ENCODE results near the gene P2RY2.
"Not testable (repeated sequence)": the region's sequence is repeated elsewhere in the genome, so short reads cannot be mapped to it uniquely, and the experiment has no call there.

The P2RY2 gene

DNA sequence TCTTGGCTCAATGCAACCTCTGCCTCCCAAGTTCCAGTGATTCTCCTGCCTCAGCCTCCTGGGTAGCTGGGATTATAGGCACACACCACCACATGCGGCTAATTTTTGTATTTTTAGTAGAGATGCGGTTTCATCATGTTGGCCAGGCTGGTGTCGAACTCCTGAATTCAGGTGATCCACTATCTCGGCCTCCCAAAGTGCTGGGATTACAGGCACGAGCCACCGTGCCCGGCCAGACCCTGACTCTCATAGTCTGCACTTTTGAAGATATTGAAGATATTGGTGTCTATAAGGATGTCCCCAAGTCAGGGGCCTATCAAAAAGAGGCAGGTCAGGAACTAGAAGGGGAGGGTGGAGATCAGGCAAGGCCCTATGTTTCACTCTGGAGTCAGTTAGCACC lies 20.3 kb upstream of the P2RY2 start:
- H3K9me3 ChIP-seq (ENCODE audit: insufficient read depth, low read depth, low read length); H3K36me3 ChIP-seq (ENCODE audit: insufficient read depth, low read length); H3K9ac ChIP-seq (ENCODE audit: low read depth, low read length); H3K4me3 ChIP-seq (ENCODE audit: low read length); H3K27ac ChIP-seq (ENCODE audit: low read depth, low read length); H3K27me3 ChIP-seq (ENCODE audit: insufficient read depth, low read length): not testable (repeated sequence)
- H3K4me1 ChIP-seq (ENCODE audit: insufficient read depth, low read length): peaks cover 29% of the 10 kb centered on the region
- WGBS: 95% methylated on average over 7 of the region's 7 CpGs

DNA sequence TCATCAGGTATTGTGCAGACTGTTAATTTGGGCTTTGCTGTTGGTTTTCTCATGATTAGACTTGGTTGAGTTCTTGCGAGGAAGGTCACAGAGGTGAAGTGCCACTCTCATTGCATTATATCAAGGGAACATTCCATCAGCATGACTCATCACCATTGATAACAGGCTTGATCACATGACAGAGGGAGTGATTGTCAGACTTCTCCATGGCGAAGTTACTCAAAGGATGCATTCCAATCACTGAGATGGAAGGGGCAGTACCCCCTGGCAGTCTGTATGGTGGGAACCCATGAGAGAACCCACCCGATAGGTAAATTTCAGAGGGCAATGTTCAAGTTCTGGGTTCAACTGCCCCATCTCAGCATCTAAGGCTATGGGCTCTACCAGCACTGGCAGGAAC lies 19.4 kb upstream of the P2RY2 start:
- Histone ChIP-seq H3K9me3 (ENCODE audit: insufficient read depth, low read depth, low read length) (no peaks in the 10 kb centered on the region), H3K4me1 (ENCODE audit: insufficient read depth, low read length) (peaks cover 29% of the 10 kb centered on the region), H3K36me3 (ENCODE audit: insufficient read depth, low read length) (no peaks in the 10 kb centered on the region), H3K27me3 (ENCODE audit: insufficient read depth, low read length) (no peaks in the 10 kb centered on the region), H3K9ac (ENCODE audit: low read depth, low read length) (no peak overlapping the region), H3K4me3 (ENCODE audit: low read length) (no peak overlapping the region), H3K27ac (ENCODE audit: low read depth, low read length) (no peak overlapping the region)
- WGBS: 76% methylated on average over 3 of the region's 3 CpGs

DNA sequence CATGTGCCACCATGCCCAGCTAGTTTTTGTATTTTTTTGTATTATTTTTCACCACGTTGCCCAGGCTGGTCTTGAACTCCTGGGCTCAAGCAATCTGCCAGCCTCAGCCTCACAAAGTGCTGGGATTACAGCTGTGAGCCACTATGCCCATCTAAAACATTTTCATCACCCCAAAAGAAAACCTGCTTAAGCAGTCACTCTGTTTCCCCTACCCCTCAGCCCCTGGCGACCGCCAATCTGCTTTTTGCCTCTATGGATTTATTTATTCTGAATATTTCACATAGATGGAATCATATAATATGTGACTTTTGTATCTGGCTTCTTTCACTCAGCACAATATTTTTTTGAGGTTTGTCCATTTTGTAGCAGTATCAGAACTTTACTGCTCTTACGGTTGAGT lies 18.6 kb upstream of the P2RY2 start:
- H3K4me1 ChIP-seq (ENCODE audit: insufficient read depth, low read length): peaks cover 29% of the 10 kb centered on the region
- H3K9ac ChIP-seq (ENCODE audit: low read depth, low read length): no peak overlapping the region
- H3K9me3 ChIP-seq (ENCODE audit: insufficient read depth, low read depth, low read length): no peaks in the 10 kb centered on the region
- H3K36me3 ChIP-seq (ENCODE audit: insufficient read depth, low read length): no peaks in the 10 kb centered on the region
- no peak overlapping the region for H3K4me3 ChIP-seq (ENCODE audit: low read length)
- no peaks in the 10 kb centered on the region for H3K27me3 ChIP-seq (ENCODE audit: insufficient read depth, low read length)
- no peak overlapping the region for H3K27ac ChIP-seq (ENCODE audit: low read depth, low read length)
- WGBS: 75% methylated on average over 3 of the region's 4 CpGs

DNA sequence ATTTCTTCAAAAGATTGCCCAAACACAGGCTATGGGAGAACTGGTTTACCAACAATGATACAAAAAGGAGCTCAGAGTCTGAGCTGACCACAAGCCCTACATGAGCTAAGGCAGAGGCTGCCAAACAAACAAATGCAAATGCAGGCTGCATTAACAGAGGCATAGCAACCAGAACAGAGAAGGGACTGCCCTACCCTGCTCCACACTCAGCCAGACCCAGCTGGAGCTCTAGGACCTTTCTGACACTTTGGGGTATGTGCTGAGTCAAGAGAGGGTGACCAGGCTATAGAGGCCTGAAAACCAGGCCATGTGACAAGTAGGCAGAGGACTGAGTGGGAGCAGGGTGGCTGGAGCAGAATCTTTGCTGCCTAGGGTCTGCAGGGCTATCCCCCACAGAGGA lies 17.8 kb upstream of the P2RY2 start:
- Histone ChIP-seq H3K4me3 (ENCODE audit: low read length) (no peak overlapping the region), H3K27ac (ENCODE audit: low read depth, low read length) (peak overlapping the region; percentile 25; the same call in 1 of the 2 replicates), H3K36me3 (ENCODE audit: insufficient read depth, low read length) (no peaks in the 10 kb centered on the region), H3K27me3 (ENCODE audit: insufficient read depth, low read length) (no peaks in the 10 kb centered on the region), H3K4me1 (ENCODE audit: insufficient read depth, low read length) (peaks cover 29% of the 10 kb centered on the region), H3K9ac (ENCODE audit: low read depth, low read length) (peak overlapping the region; percentile 44), H3K9me3 (ENCODE audit: insufficient read depth, low read depth, low read length) (no peaks in the 10 kb centered on the region)

DNA sequence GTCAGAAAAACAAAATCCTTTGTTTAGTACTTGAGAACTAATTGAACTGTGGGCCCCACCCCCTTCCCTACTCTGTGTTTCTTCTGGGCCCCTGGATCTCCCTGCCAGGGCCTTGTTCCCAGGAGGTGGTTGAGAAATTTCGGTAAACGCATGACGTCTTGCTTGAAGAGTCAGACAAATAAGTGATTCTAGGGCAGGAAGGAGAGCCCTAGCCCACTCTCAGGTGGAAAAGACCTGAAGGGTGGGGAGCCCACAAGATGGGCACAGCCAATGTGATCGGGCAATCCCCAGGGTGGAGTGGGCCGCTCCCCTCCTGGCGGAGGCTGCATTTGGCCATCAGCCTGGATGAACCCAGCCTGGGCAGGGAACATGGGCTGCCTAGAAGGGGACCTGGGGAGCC lies 16.8 kb upstream of the P2RY2 start:
- Histone ChIP-seq H3K27me3 (ENCODE audit: insufficient read depth, low read length) (no peaks in the 10 kb centered on the region), H3K27ac (ENCODE audit: low read depth, low read length) (no peak overlapping the region), H3K4me3 (ENCODE audit: low read length) (no peak overlapping the region), H3K9me3 (ENCODE audit: insufficient read depth, low read depth, low read length) (no peaks in the 10 kb centered on the region), H3K9ac (ENCODE audit: low read depth, low read length) (no peak overlapping the region), H3K4me1 (ENCODE audit: insufficient read depth, low read length) (peaks cover 29% of the 10 kb centered on the region), H3K36me3 (ENCODE audit: insufficient read depth, low read length) (no peaks in the 10 kb centered on the region)
- WGBS: 69% methylated on average over 6 of the region's 6 CpGs

DNA sequence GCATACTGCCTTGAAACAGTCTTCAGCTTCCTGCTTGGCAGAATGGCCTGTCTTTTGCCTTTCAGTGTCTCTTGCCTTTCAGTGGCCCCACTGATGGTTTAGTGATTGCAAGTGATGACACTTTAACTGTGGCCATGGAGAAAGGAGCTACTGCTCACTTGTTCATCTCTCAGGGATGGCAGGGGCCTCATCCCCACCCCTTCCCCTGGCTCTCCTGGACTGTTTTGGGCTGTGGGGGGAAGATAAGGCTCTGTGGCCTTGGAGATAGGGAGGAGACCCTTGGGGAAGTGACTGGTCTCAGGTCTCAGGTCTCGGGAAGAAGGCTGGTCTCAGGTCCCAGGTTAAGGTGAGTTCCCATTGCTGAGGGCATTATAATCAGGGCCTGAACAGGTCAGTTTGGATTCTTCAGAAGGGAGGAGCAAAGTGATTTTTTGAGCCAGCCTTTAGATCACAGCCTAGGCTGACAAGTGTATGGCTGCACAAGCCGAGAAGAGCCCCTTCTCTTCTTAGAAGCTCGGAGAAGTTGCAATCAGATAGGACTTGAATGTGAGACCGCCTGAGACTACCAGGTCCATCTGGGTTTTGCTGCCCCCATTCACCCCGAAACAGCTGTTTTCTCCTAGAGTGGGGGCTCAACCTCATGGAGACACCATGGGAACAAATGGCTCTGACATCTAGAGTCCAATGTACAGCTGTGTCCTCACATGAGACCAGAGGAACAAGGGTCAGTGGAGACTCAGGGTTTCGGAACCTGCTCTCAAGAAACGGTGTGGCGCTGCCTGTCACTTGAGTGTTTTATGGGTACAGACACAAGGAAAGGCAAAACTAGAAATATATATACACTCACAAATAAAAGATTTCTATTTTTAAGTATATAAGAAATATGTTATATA lies 15.9 kb upstream of the P2RY2 start:
- WGBS: 93% methylated on average over 7 of the region's 8 CpGs
- Histone ChIP-seq H3K9ac (ENCODE audit: low read depth, low read length) (no peak overlapping the region), H3K4me1 (ENCODE audit: insufficient read depth, low read length) (peaks cover 29% of the 10 kb centered on the region), H3K9me3 (ENCODE audit: insufficient read depth, low read depth, low read length) (no peaks in the 10 kb centered on the region), H3K27ac (ENCODE audit: low read depth, low read length) (no peak overlapping the region), H3K27me3 (ENCODE audit: insufficient read depth, low read length) (no peaks in the 10 kb centered on the region), H3K36me3 (ENCODE audit: insufficient read depth, low read length) (no peaks in the 10 kb centered on the region), H3K4me3 (ENCODE audit: low read length) (no peak overlapping the region)

DNA sequence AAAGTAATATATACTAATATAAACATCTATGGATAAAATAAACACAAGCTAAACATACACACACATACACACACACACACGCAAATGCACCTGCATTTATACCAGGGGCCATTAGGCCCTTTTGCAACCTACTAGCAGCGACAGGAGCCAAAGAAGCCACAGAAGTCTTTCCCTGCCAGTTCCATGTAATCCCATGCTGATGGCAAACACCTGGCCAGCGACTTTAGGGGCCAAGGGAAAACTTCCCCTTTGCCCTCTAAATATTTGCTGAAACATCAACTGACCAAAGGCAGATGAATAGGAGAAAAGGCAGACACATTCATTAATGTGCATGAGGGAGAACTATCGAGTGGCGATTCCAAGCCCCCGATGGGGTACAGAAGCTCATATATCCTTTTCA lies 14.8 kb upstream of the P2RY2 start:
- no peak overlapping the region for H3K27ac ChIP-seq (ENCODE audit: low read depth, low read length)
- no peak overlapping the region for H3K4me3 ChIP-seq (ENCODE audit: low read length)
- H3K9me3 ChIP-seq (ENCODE audit: insufficient read depth, low read depth, low read length): no peaks in the 10 kb centered on the region
- no peaks in the 10 kb centered on the region for H3K36me3 ChIP-seq (ENCODE audit: insufficient read depth, low read length)
- 92% methylated on average over 6 of the region's 6 CpGs for WGBS
- no peaks in the 10 kb centered on the region for H3K27me3 ChIP-seq (ENCODE audit: insufficient read depth, low read length)
- H3K9ac ChIP-seq (ENCODE audit: low read depth, low read length): no peak overlapping the region
- H3K4me1 ChIP-seq (ENCODE audit: insufficient read depth, low read length): peaks cover 29% of the 10 kb centered on the region

DNA sequence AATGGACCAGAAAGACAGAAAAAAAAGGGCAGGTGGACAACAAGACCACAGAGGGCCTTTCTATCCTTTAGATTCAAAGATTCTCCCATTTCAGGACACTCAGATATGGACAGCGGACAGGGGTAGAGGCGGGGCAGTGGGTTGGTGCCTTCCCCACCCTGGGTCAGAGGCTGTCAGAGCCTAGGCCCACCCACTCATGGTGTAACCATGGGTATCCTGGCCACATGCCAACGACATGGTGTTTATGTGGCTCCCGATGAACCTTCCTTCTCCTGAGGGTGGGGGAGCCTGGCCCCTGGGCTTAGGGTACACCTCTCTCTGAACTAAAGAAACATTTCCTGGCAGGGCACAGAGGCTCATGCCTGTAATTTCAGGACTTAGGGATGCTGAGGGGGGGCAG lies 14.3 kb upstream of the P2RY2 start:
- Histone ChIP-seq H3K4me3 (ENCODE audit: low read length) (no peak overlapping the region), H3K4me1 (ENCODE audit: insufficient read depth, low read length) (peaks cover 24% of the 10 kb centered on the region), H3K36me3 (ENCODE audit: insufficient read depth, low read length) (no peaks in the 10 kb centered on the region), H3K9me3 (ENCODE audit: insufficient read depth, low read depth, low read length) (no peaks in the 10 kb centered on the region), H3K9ac (ENCODE audit: low read depth, low read length) (no peak overlapping the region), H3K27me3 (ENCODE audit: insufficient read depth, low read length) (no peaks in the 10 kb centered on the region), H3K27ac (ENCODE audit: low read depth, low read length) (no peak overlapping the region)
- WGBS: 86% methylated on average over 4 of the region's 4 CpGs

DNA sequence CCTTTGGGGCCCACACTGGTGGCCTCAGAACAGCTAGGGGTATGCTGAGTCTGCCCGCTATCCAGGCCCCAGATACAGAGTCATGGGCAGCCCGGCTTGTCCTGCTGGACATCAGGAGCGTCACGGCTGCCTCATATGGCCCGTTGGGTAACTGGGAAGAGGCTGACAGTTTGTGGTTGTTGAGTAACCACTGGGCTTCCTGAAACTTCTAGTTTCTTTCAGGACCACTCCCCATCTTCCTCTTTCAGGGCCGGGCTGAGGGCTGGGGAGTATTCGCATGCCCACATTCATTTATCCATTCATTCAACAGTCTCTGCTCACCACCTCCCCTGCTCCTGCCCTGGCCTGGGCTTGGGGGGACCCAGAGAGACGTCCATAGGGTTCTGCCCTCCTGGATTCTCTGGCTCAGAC lies 13.4 kb upstream of the P2RY2 start:
- no peak overlapping the region for H3K4me3 ChIP-seq (ENCODE audit: low read length)
- H3K27ac ChIP-seq (ENCODE audit: low read depth, low read length): no peak overlapping the region
- no peaks in the 10 kb centered on the region for H3K36me3 ChIP-seq (ENCODE audit: insufficient read depth, low read length)
- 88% methylated on average over 8 of the region's 8 CpGs for WGBS
- H3K27me3 ChIP-seq (ENCODE audit: insufficient read depth, low read length): no peaks in the 10 kb centered on the region
- no peak overlapping the region for H3K9ac ChIP-seq (ENCODE audit: low read depth, low read length)
- no peaks in the 10 kb centered on the region for H3K9me3 ChIP-seq (ENCODE audit: insufficient read depth, low read depth, low read length)
- peaks cover 20% of the 10 kb centered on the region for H3K4me1 ChIP-seq (ENCODE audit: insufficient read depth, low read length)

DNA sequence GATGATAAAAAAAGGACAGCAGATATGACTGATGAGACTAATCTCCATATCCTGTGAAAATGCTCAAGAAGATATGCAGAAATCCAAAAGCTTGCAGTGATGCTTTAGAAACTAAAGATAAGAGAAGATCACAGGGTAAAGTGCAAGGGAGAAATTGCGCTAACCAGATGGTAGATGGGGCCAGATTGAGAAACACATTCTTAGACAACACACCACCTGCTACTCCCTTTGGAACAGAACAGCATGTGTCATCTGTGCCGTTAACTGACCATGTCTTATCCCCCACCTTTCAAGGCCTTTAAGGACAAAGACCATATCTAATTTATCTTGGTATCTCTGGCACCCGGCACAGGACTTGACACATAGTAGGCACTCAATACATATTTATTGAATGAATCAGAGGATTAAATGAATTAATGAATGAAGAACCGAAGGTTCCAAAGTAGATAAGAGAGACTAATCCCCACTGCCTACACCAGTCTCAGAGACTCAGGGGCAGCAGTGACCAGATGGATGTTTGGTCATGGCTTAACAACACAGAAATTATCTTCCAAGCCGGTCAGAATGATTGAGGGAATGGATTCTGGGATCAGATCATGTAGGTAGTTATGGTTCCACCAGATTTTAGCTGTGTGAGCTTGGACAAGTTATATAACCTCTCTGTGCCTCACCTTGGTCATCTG lies 12.3 kb upstream of the P2RY2 start:
- no peak overlapping the region for H3K27ac ChIP-seq (ENCODE audit: low read depth, low read length)
- H3K9ac ChIP-seq (ENCODE audit: low read depth, low read length): no peak overlapping the region
- no peaks in the 10 kb centered on the region for H3K9me3 ChIP-seq (ENCODE audit: insufficient read depth, low read depth, low read length)
- no peaks in the 10 kb centered on the region for H3K36me3 ChIP-seq (ENCODE audit: insufficient read depth, low read length)
- peaks cover 10% of the 10 kb centered on the region for H3K4me1 ChIP-seq (ENCODE audit: insufficient read depth, low read length)
- no peaks in the 10 kb centered on the region for H3K27me3 ChIP-seq (ENCODE audit: insufficient read depth, low read length)
- H3K4me3 ChIP-seq (ENCODE audit: low read length): no peak overlapping the region
- 94% methylated on average over 4 of the region's 5 CpGs for WGBS

DNA sequence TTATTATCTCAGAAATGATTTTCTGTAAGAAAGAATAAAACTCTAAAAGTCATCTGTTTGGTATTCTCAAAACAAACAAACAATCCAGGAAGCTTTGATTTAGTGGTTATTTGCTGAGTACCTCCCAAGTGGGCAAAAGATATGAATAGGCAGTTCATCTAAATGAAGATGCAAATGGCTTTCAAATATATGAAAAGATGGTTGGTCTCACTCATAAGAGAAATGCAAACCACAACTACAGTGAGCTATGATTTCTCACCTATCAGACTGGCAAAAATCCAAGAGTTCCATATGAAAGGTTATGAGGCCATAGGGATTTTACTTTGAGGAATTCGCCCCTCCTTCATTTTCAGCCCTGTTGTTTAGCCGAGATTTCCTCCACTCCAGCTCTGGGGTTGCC lies 11.3 kb upstream of the P2RY2 start:
- no peak overlapping the region for H3K27ac ChIP-seq (ENCODE audit: low read depth, low read length)
- H3K9ac ChIP-seq (ENCODE audit: low read depth, low read length): no peak overlapping the region
- H3K27me3 ChIP-seq (ENCODE audit: insufficient read depth, low read length): no peaks in the 10 kb centered on the region
- 80% methylated on average over 2 of the region's 2 CpGs for WGBS
- no peaks in the 10 kb centered on the region for H3K9me3 ChIP-seq (ENCODE audit: insufficient read depth, low read depth, low read length)
- H3K36me3 ChIP-seq (ENCODE audit: insufficient read depth, low read length): no peaks in the 10 kb centered on the region
- H3K4me3 ChIP-seq (ENCODE audit: low read length): no peak overlapping the region
- H3K4me1 ChIP-seq (ENCODE audit: insufficient read depth, low read length): 0 out of 2 replicates have a peak, but pooled peaks cover under 1% of the 10 kb centered on the region

Data from HUES64 (cell line).